Esophagus (tissue), 2 donors: Measurements from ENCODE around the gene MATCAP1. TPM values are rescaled to one million over a fixed set of nuclear protein-coding genes. Genes with fewer than 3 reads are reported as not detected.

Experiments used
- H3K27ac ChIP-seq, 2 donors: one replicate each; pipeline ENCODE4 v1.5.1; 2013; ENCODE audit warnings: low read depth in 2 of 2, mild to moderate bottlenecking in 2 of 2, inconsistent platforms in 1 of 2, low read length in 1 of 2, moderate library complexity in 1 of 2
- H3K27me3 ChIP-seq, 2 donors: one replicate each; pipeline ENCODE4 v1.6.1; 2013; ENCODE audit warnings: low read length in 2 of 2, control low read depth in 1 of 2, mild to moderate bottlenecking in 1 of 2; ENCODE audit not compliant: insufficient read depth in 2 of 2, control insufficient read depth in 1 of 2
- H3K36me3 ChIP-seq, 2 donors: one replicate each; pipeline ENCODE4 v1.6.1; 2013; ENCODE audit warnings: low read length in 1 of 2; ENCODE audit not compliant: control insufficient read depth in 2 of 2, insufficient read depth in 2 of 2
- H3K4me1 ChIP-seq, 2 donors: one replicate each; pipeline ENCODE4 v1.6.1; 2013; ENCODE audit warnings: low read length in 1 of 2; ENCODE audit not compliant: control insufficient read depth in 2 of 2, insufficient read depth in 2 of 2
- H3K4me3 ChIP-seq, 2 donors: one replicate each; pipeline ENCODE4 v1.5.1; 2013; ENCODE audit warnings: low read length in 2 of 2, mild to moderate bottlenecking in 2 of 2, low read depth in 1 of 2, moderate library complexity in 1 of 2
- H3K9me3 ChIP-seq, 2 donors: one replicate each; pipeline ENCODE4 v1.6.1; 2013; ENCODE audit warnings: mild to moderate bottlenecking in 2 of 2, low read depth in 1 of 2, low read length in 1 of 2, moderate library complexity in 1 of 2; ENCODE audit not compliant: control insufficient read depth in 2 of 2, insufficient read depth in 1 of 2
- WGBS, 2 donors: extraction: QIAGEN DNeasy Blood & Tissue Kit; methylation state at CpG; one replicate each; pipeline ENCODE4 v1.1.7; 2013; 5-methylcytosine and 5-hydroxymethylcytosine counted together
- polyA plus RNA-seq, 2 donors: library from polyadenylated mRNA; stranded (reverse); fragments of 200-250 nt; gene quantifications; one replicate each; pipeline ENCODE4 v1.2.3, GENCODE V29; 2013
- donor health status: healthy with polysubstance abuse.
- donor health status: Bipolar disorder and iron deficiency.

The MATCAP1 gene
- polyA plus RNA-seq, 2 donors: 18.2 to 30.5 TPM

GRCh38 chr16:67192781-67193361 lies 9.1 kb upstream of the MATCAP1 start:
- WGBS, 2 donors: 22 to 24% methylated on average over 17 of the region's 17 CpGs
- H3K9me3 ChIP-seq: no peaks in the 10 kb centered on the region
- no peaks in the 10 kb centered on the region for H3K27me3 ChIP-seq
- peak overlapping the region; percentile 93 to 97 for H3K4me3 ChIP-seq
- peak overlapping the region; percentile 69 to 83 for H3K27ac ChIP-seq
- H3K4me1 ChIP-seq: peaks cover 8 to 15% of the 10 kb centered on the region in 2 donors
- H3K36me3 ChIP-seq: peaks cover 0 to 38% of the 10 kb centered on the region in 2 donors

- peak within 1 kb of the TSS; percentile 69 to 83 for H3K27ac ChIP-seq
- H3K4me3 ChIP-seq: peak within 1 kb of the TSS; percentile 93 to 97
- H3K4me1 ChIP-seq: peaks cover 8 to 15% of the 10 kb centered on the region in 2 donors
- H3K27me3 ChIP-seq: no peaks in the 10 kb centered on the region
- H3K9me3 ChIP-seq: no peaks in the 10 kb centered on the region
- peaks cover 0 to 31% of the 10 kb centered on the region in 2 donors for H3K36me3 ChIP-seq
- 0% methylated on average over 40 to 54 of the region's 54 CpGs for WGBS, 2 donors
Observed at GRCh38 chr16:67191995-67192681, 8.4 kb upstream of the MATCAP1 start, which contains the start of gene E2F4. Gene E2F4, plus strand, starts transcription at chr16:67192155. Its CDS starts 73 bp downstream, at chr16:67192228.

GRCh38 chr16:67191411-67191994 lies 7.7 kb upstream of the MATCAP1 start:
- Histone ChIP-seq H3K4me1 (peaks cover 8 to 15% of the 10 kb centered on the region in 2 donors), H3K4me3 (no peak overlapping the region), H3K27ac (peak overlapping the region in 1 of 2 donors; percentile 83), H3K36me3 (peaks cover 0 to 25% of the 10 kb centered on the region in 2 donors), H3K27me3 (no peaks in the 10 kb centered on the region), H3K9me3 (no peaks in the 10 kb centered on the region)
- 19 to 25% methylated on average over 9 of the region's 9 CpGs for WGBS, 2 donors

GRCh38 chr16:67190448-67191399 lies 7.0 kb upstream of the MATCAP1 start:
- Histone ChIP-seq H3K9me3 (no peaks in the 10 kb centered on the region), H3K4me1 (peaks cover 8 to 15% of the 10 kb centered on the region in 2 donors), H3K27me3 (no peaks in the 10 kb centered on the region), H3K36me3 (peaks cover 0 to 17% of the 10 kb centered on the region in 2 donors), H3K4me3 (no peak overlapping the region), H3K27ac (no peak overlapping the region)
- WGBS, 2 donors: 75 to 79% methylated on average over 13 of the region's 13 CpGs

GRCh38 chr16:67190041-67190440 lies 6.3 kb upstream of the MATCAP1 start, which contains the start of gene EXOC3L1:
Gene EXOC3L1, minus strand, starts transcription at chr16:67190136. Its CDS starts 460 bp downstream, at chr16:67189676.
- peaks cover 0 to 11% of the 10 kb centered on the region in 2 donors for H3K36me3 ChIP-seq
- H3K4me1 ChIP-seq: peaks cover 11 to 19% of the 10 kb centered on the region in 2 donors
- H3K27me3 ChIP-seq: no peaks in the 10 kb centered on the region
- H3K27ac ChIP-seq: no peak within 1 kb of the TSS
- no peaks in the 10 kb centered on the region for H3K9me3 ChIP-seq
- no peak within 1 kb of the TSS for H3K4me3 ChIP-seq
- 50 to 56% methylated on average over 6 of the region's 6 CpGs for WGBS, 2 donors

- Histone ChIP-seq H3K4me3 (no peak overlapping the region), H3K36me3 (peaks cover 0 to under 1% of the 10 kb centered on the region in 2 donors), H3K27ac (no peak overlapping the region), H3K9me3 (no peaks in the 10 kb centered on the region), H3K27me3 (no peaks in the 10 kb centered on the region), H3K4me1 (peaks cover 17 to 27% of the 10 kb centered on the region in 2 donors)
- WGBS, 2 donors: 87 to 90% methylated on average over 15 of the region's 15 CpGs
Observed at GRCh38 chr16:67188798-67189197, 5.0 kb upstream of the MATCAP1 start.

GRCh38 chr16:67188323-67188722 lies 4.6 kb upstream of the MATCAP1 start:
- 81 to 83% methylated on average over 4 of the region's 4 CpGs for WGBS, 2 donors
- H3K27me3 ChIP-seq: no peaks in the 10 kb centered on the region
- H3K4me3 ChIP-seq: no peak overlapping the region
- H3K4me1 ChIP-seq: peaks cover 16 to 23% of the 10 kb centered on the region in 2 donors
- H3K27ac ChIP-seq: no peak overlapping the region
- H3K36me3 ChIP-seq: no peaks in the 10 kb centered on the region
- H3K9me3 ChIP-seq: no peaks in the 10 kb centered on the region

- no peaks in the 10 kb centered on the region for H3K36me3 ChIP-seq
- no peak overlapping the region for H3K4me3 ChIP-seq
- H3K27ac ChIP-seq: no peak overlapping the region
- peaks cover 9 to 19% of the 10 kb centered on the region in 2 donors for H3K4me1 ChIP-seq
- WGBS, 2 donors: 88 to 89% methylated on average over 25 to 26 of the region's 26 CpGs
- no peaks in the 10 kb centered on the region for H3K9me3 ChIP-seq
- no peaks in the 10 kb centered on the region for H3K27me3 ChIP-seq
Observed at GRCh38 chr16:67187175-67187890, 3.6 kb upstream of the MATCAP1 start.
